HepG2 (cell line): ENCODE measurements around the gene HNRNPF. TPM values are rescaled to one million over a fixed set of nuclear protein-coding genes. Genes with fewer than 3 reads are reported as not detected.

Experiments used
- AFF4 ChIP-seq: sonication (generic); formaldehyde crosslinking; IDR thresholded peaks from 2 replicates; pipeline ENCODE4 v1.4.0; 2020; ENCODE audit warnings: missing genetic modification reagents
- ATF7-NPFF ChIP-seq: sonication (generic); formaldehyde crosslinking; IDR thresholded peaks from 2 replicates; pipeline ENCODE4 v1.8.1; 2023; ENCODE audit warnings: mild to moderate bottlenecking, low read depth, missing genetic modification reagents, moderate library complexity
- DR1 ChIP-seq: sonication (generic); formaldehyde crosslinking; IDR thresholded peaks from 2 replicates; pipeline ENCODE4 v1.8.0; 2021; ENCODE audit warnings: mild to moderate bottlenecking, missing genetic modification reagents, inconsistent platforms
- HDAC6 ChIP-seq: fragments of 200-600 bp; sonication (generic); IDR thresholded peaks from 2 replicates; pipeline ENCODE4 v1.7.0; 2017; ENCODE audit warnings: mild to moderate bottlenecking, antibody characterized with exemption, low read length, low read depth
- HES4 ChIP-seq: sonication (generic); formaldehyde crosslinking; IDR thresholded peaks from 2 replicates; pipeline ENCODE4 v1.9.0; 2021; ENCODE audit warnings: mild to moderate bottlenecking, missing genetic modification reagents, borderline replicate concordance
- HOXA9 ChIP-seq: sonication (generic); formaldehyde crosslinking; IDR thresholded peaks from 2 replicates; pipeline ENCODE4 v1.8.1; 2022; ENCODE audit warnings: missing genetic modification reagents, mild to moderate bottlenecking, moderate library complexity, borderline replicate concordance
- IKZF1 ChIP-seq: fragments of 450-650 bp; IDR thresholded peaks from 2 replicates; pipeline ENCODE4 v1.7.1; 2016
- KMT2A ChIP-seq: sonication (generic); formaldehyde crosslinking; IDR thresholded peaks from 2 replicates; pipeline ENCODE4 v1.4.0; 2020; ENCODE audit warnings: missing genetic modification reagents
- MBNL3 ChIP-seq: fragments of 250-450 bp; sonication (Bioruptor Pico); conservative IDR thresholded peaks from 2 replicates; pipeline ENCODE4 v1.8.0; 2022; ENCODE audit warnings: mild to moderate bottlenecking, inconsistent platforms
- ONECUT2 ChIP-seq: sonication (generic); formaldehyde crosslinking; IDR thresholded peaks from 2 replicates; pipeline ENCODE4 v1.4.0; 2020; ENCODE audit warnings: missing genetic modification reagents
- RFXAP ChIP-seq: sonication (generic); formaldehyde crosslinking; IDR thresholded peaks from 2 replicates; pipeline ENCODE4 v1.4.0; 2020; ENCODE audit warnings: missing genetic modification reagents, borderline replicate concordance
- SP2 ChIP-seq: sonication (generic); formaldehyde crosslinking; IDR thresholded peaks from 2 replicates; pipeline ENCODE4 v1.5.1; 2020; ENCODE audit warnings: mild to moderate bottlenecking, missing genetic modification reagents
- SRF ChIP-seq: IDR thresholded peaks from 2 replicates; pipeline ENCODE4 v1.6.1; 2011; ENCODE audit warnings: mild to moderate bottlenecking, low read depth, low read length, moderate library complexity
- ZBTB20 ChIP-seq: sonication (generic); formaldehyde crosslinking; IDR thresholded peaks from 2 replicates; pipeline ENCODE4 v1.8.1; 2023; ENCODE audit warnings: missing genetic modification reagents, low read depth, mild to moderate bottlenecking, borderline replicate concordance
- ZKSCAN8 ChIP-seq: IDR thresholded peaks from 2 replicates; pipeline ENCODE4 v1.6.1; 2016; ENCODE audit warnings: borderline replicate concordance, missing genetic modification reagents, missing compliant biosample characterization
- ZMAT3 ChIP-seq: sonication (generic); formaldehyde crosslinking; conservative IDR thresholded peaks from 2 replicates; pipeline ENCODE4 v1.7.0; 2021; ENCODE audit warnings: missing genetic modification reagents
- ZNF20 ChIP-seq: sonication (generic); formaldehyde crosslinking; IDR thresholded peaks from 2 replicates; pipeline ENCODE4 v1.4.0; 2020; ENCODE audit warnings: mild to moderate bottlenecking, moderate library complexity, missing genetic modification reagents
- ZNF274 ChIP-seq: sonication (generic); formaldehyde crosslinking; IDR thresholded peaks from 2 replicates; pipeline ENCODE4 v1.5.1; 2020; ENCODE audit warnings: mild to moderate bottlenecking, missing genetic modification reagents
- ZNF333 ChIP-seq: sonication (generic); formaldehyde crosslinking; IDR thresholded peaks from 2 replicates; pipeline ENCODE4 v1.4.0; 2020; ENCODE audit warnings: mild to moderate bottlenecking, missing genetic modification reagents, borderline replicate concordance
- ZNF615 ChIP-seq: sonication (generic); formaldehyde crosslinking; IDR thresholded peaks from 2 replicates; pipeline ENCODE4 v1.5.0; 2020; ENCODE audit warnings: mild to moderate bottlenecking, missing genetic modification reagents, borderline replicate concordance
- ZNF775 ChIP-seq: sonication (generic); formaldehyde crosslinking; IDR thresholded peaks from 2 replicates; pipeline ENCODE4 v1.4.0; 2020; ENCODE audit warnings: missing genetic modification reagents, mild to moderate bottlenecking, moderate library complexity, borderline replicate concordance
- ZNF792 ChIP-seq: IDR thresholded peaks from 2 replicates; pipeline ENCODE4 v1.6.1; 2016
- ZNF839 ChIP-seq: sonication (generic); formaldehyde crosslinking; IDR thresholded peaks from 2 replicates; pipeline ENCODE4 v1.4.0; 2020; ENCODE audit warnings: missing genetic modification reagents, mild to moderate bottlenecking, borderline replicate concordance
- polyA plus RNA-seq, 8 experiments: library from polyadenylated mRNA; depleted of rRNA in 3 of 8; stranded (reverse) in 7 of 8; unstranded in 1 of 8; fragments of >200 nt; fragmentation: Illumina TruSeq in 4 of 8; extraction: Trizol in 4 of 8; gene quantifications; 2 replicates each; pipeline versions ENCODE4 v1.2.1 to v1.2.3, GENCODE V29; 2011 to 2016; ENCODE audit warnings: low read depth in 4 of 8, missing spikeins in 1 of 8, mixed read lengths in 1 of 8; ENCODE audit not compliant: insufficient read depth in 1 of 8
- total RNA-seq, 5 experiments: library from RNA; depleted of rRNA; stranded (reverse); fragments of >200 nt; fragmentation: Illumina TruSeq; extraction: Trizol; gene quantifications; 2 replicates each; pipeline ENCODE4 v1.2.3, GENCODE V29; 2016; ENCODE audit warnings: low read depth in 1 of 5
- TF ChIP-seq, protein P1 (sequence below): sonication (generic); formaldehyde crosslinking; IDR thresholded peaks from 2 replicates; pipeline ENCODE4 v1.9.0; 2021; ENCODE audit warnings: missing genetic modification reagents, borderline replicate concordance
- TF ChIP-seq, protein P2 (sequence below): sonication (generic); formaldehyde crosslinking; IDR thresholded peaks from 2 replicates; pipeline ENCODE4 v1.5.1; 2020; ENCODE audit warnings: missing genetic modification reagents, mild to moderate bottlenecking, borderline replicate concordance

Gene HNRNPF
- total and polyA plus RNA-seq, 2 of the 13 experiments (the other 11 are each of a cell fraction or from before 2014, with no cell fraction given), result 166 to 308 TPM

DNA sequence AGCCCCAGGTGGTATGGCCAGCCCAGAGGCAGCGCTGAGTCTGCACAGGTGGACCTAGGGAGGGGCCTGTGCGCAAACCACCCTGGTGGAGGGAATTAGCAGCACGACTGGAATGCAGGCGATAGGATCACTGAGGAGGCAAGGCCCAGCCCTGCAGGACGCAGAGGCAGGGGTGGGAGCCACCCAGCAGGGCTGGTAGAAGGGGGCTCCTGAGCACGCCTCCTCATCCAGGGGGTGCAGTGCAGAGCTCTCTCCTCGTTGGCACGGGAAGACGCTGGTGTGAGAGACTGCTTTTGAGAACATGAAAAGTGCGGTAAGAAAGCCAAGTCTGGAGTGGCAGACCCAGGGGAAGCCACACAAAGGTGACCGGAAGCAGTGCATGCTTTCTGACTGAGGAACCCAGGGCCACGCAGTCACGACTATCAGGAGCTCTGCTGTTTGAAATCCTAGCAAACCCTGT, 31.5 kb downstream of the HNRNPF start (continued):
- TF ChIP-seq ZNF792 (CRISPR knock-in tag) (no peak), ZNF775 (CRISPR knock-in tag) (no peak), ZNF333 (CRISPR knock-in tag) (no peak), RFXAP (CRISPR knock-in tag) (no peak), ZMAT3 (no peak), MBNL3 (CRISPR knock-in tag) (no peak), ZBTB20 (CRISPR knock-in tag) (no peak), DR1 (no peak), KMT2A (CRISPR knock-in tag) (no peak), SRF (no peak), AFF4 (no peak), ZNF20 (no peak), ONECUT2 (CRISPR knock-in tag) (no peak), HOXA9 (CRISPR knock-in tag) (no peak), IKZF1 (no peak), ZNF839 (CRISPR knock-in tag) (no peak), SP2 (CRISPR knock-in tag) (no peak), HES4 (CRISPR knock-in tag) (no peak), ZNF615 (CRISPR knock-in tag) (no peak), HDAC6 (no peak), ATF7-NPFF (CRISPR knock-in tag) (peak; percentile 51; the same call in 1 of the 2 replicates), ZKSCAN8 (no peak), ZNF274 (CRISPR knock-in tag) (no peak)
- TF ChIP-seq, protein P1, sequence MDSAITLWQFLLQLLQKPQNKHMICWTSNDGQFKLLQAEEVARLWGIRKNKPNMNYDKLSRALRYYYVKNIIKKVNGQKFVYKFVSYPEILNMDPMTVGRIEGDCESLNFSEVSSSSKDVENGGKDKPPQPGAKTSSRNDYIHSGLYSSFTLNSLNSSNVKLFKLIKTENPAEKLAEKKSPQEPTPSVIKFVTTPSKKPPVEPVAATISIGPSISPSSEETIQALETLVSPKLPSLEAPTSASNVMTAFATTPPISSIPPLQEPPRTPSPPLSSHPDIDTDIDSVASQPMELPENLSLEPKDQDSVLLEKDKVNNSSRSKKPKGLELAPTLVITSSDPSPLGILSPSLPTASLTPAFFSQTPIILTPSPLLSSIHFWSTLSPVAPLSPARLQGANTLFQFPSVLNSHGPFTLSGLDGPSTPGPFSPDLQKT, result no peak
- TF ChIP-seq, protein P2, sequence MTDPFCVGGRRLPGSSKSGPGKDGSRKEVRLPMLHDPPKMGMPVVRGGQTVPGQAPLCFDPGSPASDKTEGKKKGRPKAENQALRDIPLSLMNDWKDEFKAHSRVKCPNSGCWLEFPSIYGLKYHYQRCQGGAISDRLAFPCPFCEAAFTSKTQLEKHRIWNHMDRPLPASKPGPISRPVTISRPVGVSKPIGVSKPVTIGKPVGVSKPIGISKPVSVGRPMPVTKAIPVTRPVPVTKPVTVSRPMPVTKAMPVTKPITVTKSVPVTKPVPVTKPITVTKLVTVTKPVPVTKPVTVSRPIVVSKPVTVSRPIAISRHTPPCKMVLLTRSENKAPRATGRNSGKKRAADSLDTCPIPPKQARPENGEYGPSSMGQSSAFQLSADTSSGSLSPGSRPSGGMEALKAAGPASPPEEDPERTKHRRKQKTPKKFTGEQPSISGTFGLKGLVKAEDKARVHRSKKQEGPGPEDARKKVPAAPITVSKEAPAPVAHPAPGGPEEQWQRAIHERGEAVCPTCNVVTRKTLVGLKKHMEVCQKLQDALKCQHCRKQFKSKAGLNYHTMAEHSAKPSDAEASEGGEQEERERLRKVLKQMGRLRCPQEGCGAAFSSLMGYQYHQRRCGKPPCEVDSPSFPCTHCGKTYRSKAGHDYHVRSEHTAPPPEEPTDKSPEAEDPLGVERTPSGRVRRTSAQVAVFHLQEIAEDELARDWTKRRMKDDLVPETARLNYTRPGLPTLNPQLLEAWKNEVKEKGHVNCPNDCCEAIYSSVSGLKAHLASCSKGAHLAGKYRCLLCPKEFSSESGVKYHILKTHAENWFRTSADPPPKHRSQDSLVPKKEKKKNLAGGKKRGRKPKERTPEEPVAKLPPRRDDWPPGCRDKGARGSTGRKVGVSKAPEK (CRISPR knock-in tag), result 0 out of 2 replicates have a peak, but pooled peaks have one; percentile 72
